GM04503 (cell line): ENCODE measurements around the gene PABPN1.
"Not testable (repeated sequence)": the region's sequence is repeated elsewhere in the genome, so short reads cannot be mapped to it uniquely, and the experiment has no call there.

Source experiments
- DNase-seq: peaks from one replicate; pipeline ENCODE4 v3.0.0-alpha.2; 2012; ENCODE audit warnings: low read depth

Gene PABPN1

GRCh38 chr14:23301288-23301968 lies 19.8 kb upstream of the PABPN1 start:
- peak; percentile 83 for DNase-seq

GRCh38 chr14:23301969-23302289 lies 19.3 kb upstream of the PABPN1 start:
- DNase-seq = no peak

- DNase-seq = no peak
Observed at GRCh38 chr14:23302290-23303225, 18.7 kb upstream of the PABPN1 start, which contains the start of gene PPP1R3E. PPP1R3E (minus strand) TSS chr14:23302859; CDS start chr14:23302576, 283 bp downstream.

- DNase-seq = no peak
Observed at GRCh38 chr14:23306412-23307145, 14.7 kb upstream of the PABPN1 start, which contains the start of gene BCL2L2. BCL2L2 (plus strand) TSS chr14:23306833; CDS start chr14:23307768, 935 bp downstream.

GRCh38 chr14:23307146-23307530 lies 14.1 kb upstream of the PABPN1 start:
- DNase-seq = no peak

GRCh38 chr14:23307687-23308644 lies 13.3 kb upstream of the PABPN1 start:
- no peak for DNase-seq

- DNase-seq = no peak
Observed at GRCh38 chr14:23308721-23309445, 12.4 kb upstream of the PABPN1 start.

- no peak for DNase-seq
Observed at GRCh38 chr14:23310546-23310945, 10.7 kb upstream of the PABPN1 start.

GRCh38 chr14:23316300-23316699 lies 5.0 kb upstream of the PABPN1 start:
- no peak for DNase-seq

DNA sequence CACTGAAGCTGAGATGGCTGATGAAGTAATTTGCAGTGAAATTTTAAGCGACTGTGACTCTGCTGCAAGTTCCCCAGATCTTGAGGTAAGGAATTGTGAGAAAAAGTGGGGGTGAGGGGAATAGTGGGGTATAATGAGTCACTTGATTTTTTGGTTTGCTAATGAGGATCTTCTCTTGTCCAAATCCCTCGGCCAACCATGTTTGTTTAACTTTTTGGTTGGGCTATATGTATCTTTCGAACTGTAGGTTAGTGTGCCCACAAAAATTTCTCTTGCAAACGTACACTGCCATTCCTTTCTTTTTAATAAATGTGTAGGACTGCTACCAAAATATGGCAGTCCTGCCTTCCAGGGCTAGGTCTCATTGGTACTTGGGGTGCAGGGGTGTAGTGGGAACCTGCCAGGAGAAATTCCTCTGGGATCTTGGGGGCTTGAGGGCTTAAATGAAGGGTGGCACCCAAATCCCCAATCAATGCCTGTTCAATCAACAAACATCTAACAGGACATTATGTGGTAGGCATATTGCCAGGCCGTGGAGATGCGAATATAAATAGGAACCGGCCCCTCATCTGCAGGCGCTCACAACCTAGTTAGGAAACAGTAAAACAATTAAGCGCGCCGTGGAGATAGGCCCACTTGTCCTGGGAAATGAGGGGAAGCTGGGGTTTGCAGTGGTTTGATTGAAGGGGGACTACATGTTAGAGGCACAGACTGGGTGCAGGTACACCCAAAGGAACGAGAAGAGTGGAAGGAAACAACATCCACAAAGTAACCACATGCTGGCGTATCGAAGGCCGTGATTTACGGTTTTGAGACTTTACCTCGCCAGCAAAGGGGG lies 1.3 kb upstream of the PABPN1 start:
- no peak for DNase-seq

- no peak for DNase-seq
Observed at GRCh38 chr14:23321572-23322547, 603 bp downstream of the PABPN1 start.

DNA sequence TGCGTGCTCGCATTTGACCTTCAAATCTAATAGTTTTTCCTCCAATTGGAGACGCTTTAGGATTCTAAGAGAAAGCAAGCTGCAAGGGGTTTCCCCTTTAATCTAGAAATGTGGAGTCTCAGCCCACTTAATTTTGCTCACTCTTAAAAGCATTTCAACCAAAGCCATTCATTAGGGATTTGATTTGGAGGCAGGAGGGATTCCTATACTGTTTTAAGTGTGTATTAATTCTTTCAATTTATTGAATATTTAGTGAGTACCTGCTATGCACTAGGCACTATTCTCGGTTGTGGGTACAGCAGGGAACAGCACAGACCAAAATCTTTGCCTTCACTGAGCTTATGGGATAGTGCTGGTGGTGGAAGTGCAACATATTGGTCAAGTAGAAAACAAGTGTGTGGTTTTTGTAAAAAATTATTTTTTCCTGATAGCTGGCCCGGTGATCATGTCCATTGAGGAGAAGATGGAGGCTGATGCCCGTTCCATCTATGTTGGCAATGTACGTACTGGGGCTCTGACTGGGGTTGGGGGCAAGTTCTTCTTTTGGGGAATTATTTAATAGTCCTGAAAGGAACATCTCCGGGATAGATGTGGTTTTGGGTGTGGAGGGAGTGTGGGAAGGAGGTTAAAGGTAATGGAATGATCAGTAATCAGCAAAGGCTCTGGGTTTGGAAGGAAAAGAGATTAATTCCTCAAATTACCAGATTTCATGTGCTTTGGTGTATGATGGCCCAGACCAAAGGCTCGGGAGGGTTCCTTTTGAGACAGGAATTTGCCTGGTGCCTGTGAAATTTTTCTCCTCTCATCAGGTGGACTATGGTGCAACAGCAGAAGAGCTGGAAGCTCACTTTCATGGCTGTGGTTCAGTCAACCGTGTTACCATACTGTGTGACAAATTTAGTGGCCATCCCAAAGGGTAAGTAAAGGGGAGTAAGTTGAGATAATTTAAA lies 1.6 kb downstream of the PABPN1 start:
- no peak for DNase-seq

DNA sequence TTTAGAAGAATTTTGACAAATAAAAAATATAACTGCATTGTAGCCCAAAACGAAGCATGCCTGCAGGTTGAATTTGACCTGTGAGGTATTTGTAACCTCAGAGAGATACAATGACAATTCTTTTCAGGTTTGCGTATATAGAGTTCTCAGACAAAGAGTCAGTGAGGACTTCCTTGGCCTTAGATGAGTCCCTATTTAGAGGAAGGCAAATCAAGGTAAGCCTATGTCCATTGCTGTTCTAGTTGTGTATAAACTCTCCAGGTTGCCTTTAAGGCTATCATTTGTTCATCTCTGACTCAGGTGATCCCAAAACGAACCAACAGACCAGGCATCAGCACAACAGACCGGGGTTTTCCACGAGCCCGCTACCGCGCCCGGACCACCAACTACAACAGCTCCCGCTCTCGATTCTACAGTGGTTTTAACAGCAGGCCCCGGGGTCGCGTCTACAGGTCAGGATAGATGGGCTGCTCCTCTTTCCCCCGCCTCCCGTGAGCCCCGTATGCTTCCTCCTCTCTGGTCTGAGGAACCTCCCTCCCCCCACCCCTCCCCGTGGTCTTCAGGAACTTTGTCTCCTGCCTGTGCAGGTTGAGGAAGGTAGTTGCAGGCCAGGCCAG lies 2.7 kb downstream of the PABPN1 start:
- DNase-seq = no peak

- no peak for DNase-seq
Observed at GRCh38 chr14:23324455-23324846, 3.2 kb downstream of the PABPN1 start.

GRCh38 chr14:23324993-23325392 lies 3.7 kb downstream of the PABPN1 start:
- DNase-seq = no peak

DNA sequence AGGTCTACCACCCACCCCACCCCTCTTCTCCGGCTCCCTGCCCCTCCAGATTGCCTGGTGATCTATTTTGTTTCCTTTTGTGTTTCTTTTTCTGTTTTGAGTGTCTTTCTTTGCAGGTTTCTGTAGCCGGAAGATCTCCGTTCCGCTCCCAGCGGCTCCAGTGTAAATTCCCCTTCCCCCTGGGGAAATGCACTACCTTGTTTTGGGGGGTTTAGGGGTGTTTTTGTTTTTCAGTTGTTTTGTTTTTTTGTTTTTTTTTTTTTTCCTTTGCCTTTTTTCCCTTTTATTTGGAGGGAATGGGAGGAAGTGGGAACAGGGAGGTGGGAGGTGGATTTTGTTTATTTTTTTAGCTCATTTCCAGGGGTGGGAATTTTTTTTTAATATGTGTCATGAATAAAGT lies 4.5 kb downstream of the PABPN1 start:
- DNase-seq = not testable (repeated sequence)
